ENCODE measurements around the gene LCN15.

GRCh38 chr9:136796238-136796774 is 32.0 kb upstream of the LCN15 start, which contains the start of gene CCDC183:
- no peak for TF ChIP-seq CTCF (IDR thresholded peaks at IDR 0.05 in 8 of 11, conservative IDR thresholded peaks at IDR 0.05 in 3 of 11)
- TF ChIP-seq POLR2A (IDR thresholded peaks at IDR 0.05): no peak
